ENCODE data around the gene PRKAG2.
"Not testable (repeated sequence)": the region's sequence is repeated elsewhere in the genome, so short reads cannot be mapped to it uniquely, and the experiment has no call there.

The PRKAG2 gene

GRCh38 chr7:151748021-151748420, 128.9 kb downstream of the PRKAG2 start:
- not testable (repeated sequence) for H4K91ac ChIP-seq (ENCODE audit: low read depth, low read length); H3K9ac ChIP-seq (ENCODE audit: low read length); H3K23ac ChIP-seq (ENCODE audit: low read length); H3K27me3 ChIP-seq (ENCODE audit: insufficient read depth, low read length); H2BK5ac ChIP-seq (ENCODE audit: low read depth, low read length, poor library complexity); H3K79me1 ChIP-seq (ENCODE audit: low read length); H2AFZ ChIP-seq (ENCODE audit: insufficient read depth, low read length, poor library complexity); H3K18ac ChIP-seq (ENCODE audit: low read length); H4K8ac ChIP-seq (ENCODE audit: low read depth, low read length); H2BK12ac ChIP-seq (ENCODE audit: low read length); H3K36me3 ChIP-seq (ENCODE audit: control insufficient read depth in 1 of 2, insufficient read depth in 2 of 2, low read length in 2 of 2); H3K4me3 ChIP-seq (ENCODE audit: low read depth, low read length); H3K4me1 ChIP-seq (ENCODE audit: control insufficient read depth in 1 of 2, insufficient read depth in 2 of 2, low read length in 2 of 2); H2AK5ac ChIP-seq (ENCODE audit: low read length); H2BK120ac ChIP-seq (ENCODE audit: insufficient read depth, low read length, poor library complexity); H3K27ac ChIP-seq (ENCODE audit: low read depth, low read length); H3K9me3 ChIP-seq (ENCODE audit: insufficient read depth, low read depth, low read length); H3K14ac ChIP-seq (ENCODE audit: low read length); H4K12ac ChIP-seq (ENCODE audit: low read depth, low read length); H3K79me2 ChIP-seq (ENCODE audit: control insufficient read depth, insufficient read depth, low read length, poor library complexity); H3K4me2 ChIP-seq (ENCODE audit: low read length); H3K4ac ChIP-seq (ENCODE audit: low read depth, low read length)
- peak; percentile 26 to 46 for DNase-seq
- WGBS (ENCODE audit: extremely low coverage, insufficient coverage, insufficient read length) = no CpG with 5 or more reads among the region's 5 CpGs

GRCh38 chr7:151745706-151746105, 131.2 kb downstream of the PRKAG2 start:
- Histone ChIP-seq H2BK5ac (ENCODE audit: low read depth, low read length, poor library complexity) (no peak overlapping the region), H3K27ac (ENCODE audit: low read depth, low read length) (no peak overlapping the region), H3K27me3 (ENCODE audit: insufficient read depth, low read length) (no peaks in the 10 kb centered on the region), H3K36me3 (ENCODE audit: control insufficient read depth in 1 of 2, insufficient read depth in 2 of 2, low read length in 2 of 2) (no peaks in the 10 kb centered on the region), H4K12ac (ENCODE audit: low read depth, low read length) (no peak overlapping the region), H2AK5ac (ENCODE audit: low read length) (no peak overlapping the region), H3K79me1 (ENCODE audit: low read length) (no peaks in the 10 kb centered on the region), H4K91ac (ENCODE audit: low read depth, low read length) (no peak overlapping the region), H3K23ac (ENCODE audit: low read length) (no peak overlapping the region), H3K18ac (ENCODE audit: low read length) (no peak overlapping the region), H3K4ac (ENCODE audit: low read depth, low read length) (no peak overlapping the region), H3K79me2 (ENCODE audit: control insufficient read depth, insufficient read depth, low read length, poor library complexity) (no peaks in the 10 kb centered on the region), H3K4me1 (ENCODE audit: control insufficient read depth in 1 of 2, insufficient read depth in 2 of 2, low read length in 2 of 2) (peaks cover 3 to 9% of the 10 kb centered on the region in 2 experiments), H3K14ac (ENCODE audit: low read length) (no peak overlapping the region), H3K4me2 (ENCODE audit: low read length) (no peak overlapping the region), H2AFZ (ENCODE audit: insufficient read depth, low read length, poor library complexity) (no peak overlapping the region), H4K8ac (ENCODE audit: low read depth, low read length) (no peak overlapping the region), H3K9ac (ENCODE audit: low read length) (no peak overlapping the region), H2BK12ac (ENCODE audit: low read length) (no peak overlapping the region), H3K4me3 (ENCODE audit: low read depth, low read length) (no peak overlapping the region), H2BK120ac (ENCODE audit: insufficient read depth, low read length, poor library complexity) (no peak overlapping the region), H3K9me3 (ENCODE audit: insufficient read depth, low read depth, low read length) (no peaks in the 10 kb centered on the region)
- no CpG with 5 or more reads among the region's 11 CpGs for WGBS (ENCODE audit: extremely low coverage, insufficient coverage, insufficient read length)
- DNase-seq = no peak

GRCh38 chr7:151744656-151745638, 132.0 kb downstream of the PRKAG2 start:
- H4K8ac ChIP-seq (ENCODE audit: low read depth, low read length) = no peak overlapping the region
- H2AFZ ChIP-seq (ENCODE audit: insufficient read depth, low read length, poor library complexity) = no peak overlapping the region
- no CpG with 5 or more reads among the region's 33 CpGs for WGBS (ENCODE audit: extremely low coverage, insufficient coverage, insufficient read length)
- H3K79me1 ChIP-seq (ENCODE audit: low read length) = no peaks in the 10 kb centered on the region
- H3K4me1 ChIP-seq (ENCODE audit: control insufficient read depth in 1 of 2, insufficient read depth in 2 of 2, low read length in 2 of 2) = peaks cover 3 to 9% of the 10 kb centered on the region in 2 experiments
- no peaks in the 10 kb centered on the region for H3K36me3 ChIP-seq (ENCODE audit: control insufficient read depth in 1 of 2, insufficient read depth in 2 of 2, low read length in 2 of 2)
- H3K18ac ChIP-seq (ENCODE audit: low read length) = no peak overlapping the region
- H2BK12ac ChIP-seq (ENCODE audit: low read length) = peak overlapping the region; percentile 18
- no peak overlapping the region for H3K27ac ChIP-seq (ENCODE audit: low read depth, low read length)
- H3K4me3 ChIP-seq (ENCODE audit: low read depth, low read length) = no peak overlapping the region
- peak overlapping the region; percentile 22 for H3K14ac ChIP-seq (ENCODE audit: low read length)
- H3K27me3 ChIP-seq (ENCODE audit: insufficient read depth, low read length) = no peaks in the 10 kb centered on the region
- H4K91ac ChIP-seq (ENCODE audit: low read depth, low read length) = no peak overlapping the region
- no peak overlapping the region for H2BK5ac ChIP-seq (ENCODE audit: low read depth, low read length, poor library complexity)
- H3K79me2 ChIP-seq (ENCODE audit: control insufficient read depth, insufficient read depth, low read length, poor library complexity) = no peaks in the 10 kb centered on the region
- H2AK5ac ChIP-seq (ENCODE audit: low read length) = peak overlapping the region; percentile 40
- no peak overlapping the region for H3K23ac ChIP-seq (ENCODE audit: low read length)
- no peak overlapping the region for H3K4ac ChIP-seq (ENCODE audit: low read depth, low read length)
- DNase-seq = peak; percentile 95 to 96
- H3K9me3 ChIP-seq (ENCODE audit: insufficient read depth, low read depth, low read length) = no peaks in the 10 kb centered on the region
- no peak overlapping the region for H4K12ac ChIP-seq (ENCODE audit: low read depth, low read length)
- no peak overlapping the region for H3K4me2 ChIP-seq (ENCODE audit: low read length)
- no peak overlapping the region for H3K9ac ChIP-seq (ENCODE audit: low read length)
- no peak overlapping the region for H2BK120ac ChIP-seq (ENCODE audit: insufficient read depth, low read length, poor library complexity)

GRCh38 chr7:151744051-151744580, 132.8 kb downstream of the PRKAG2 start:
- H3K23ac ChIP-seq (ENCODE audit: low read length) = no peak overlapping the region
- no peaks in the 10 kb centered on the region for H3K79me2 ChIP-seq (ENCODE audit: control insufficient read depth, insufficient read depth, low read length, poor library complexity)
- no CpG with 5 or more reads among the region's 18 CpGs for WGBS (ENCODE audit: extremely low coverage, insufficient coverage, insufficient read length)
- no peak overlapping the region for H3K18ac ChIP-seq (ENCODE audit: low read length)
- H2BK5ac ChIP-seq (ENCODE audit: low read depth, low read length, poor library complexity) = no peak overlapping the region
- no peak overlapping the region for H4K8ac ChIP-seq (ENCODE audit: low read depth, low read length)
- no peak overlapping the region for H2AK5ac ChIP-seq (ENCODE audit: low read length)
- DNase-seq = no peak
- no peak overlapping the region for H3K4me2 ChIP-seq (ENCODE audit: low read length)
- no peak overlapping the region for H2BK12ac ChIP-seq (ENCODE audit: low read length)
- H3K4me1 ChIP-seq (ENCODE audit: control insufficient read depth in 1 of 2, insufficient read depth in 2 of 2, low read length in 2 of 2) = peaks cover 3 to 9% of the 10 kb centered on the region in 2 experiments
- H3K4ac ChIP-seq (ENCODE audit: low read depth, low read length) = no peak overlapping the region
- H4K12ac ChIP-seq (ENCODE audit: low read depth, low read length) = no peak overlapping the region
- no peak overlapping the region for H2BK120ac ChIP-seq (ENCODE audit: insufficient read depth, low read length, poor library complexity)
- H3K36me3 ChIP-seq (ENCODE audit: control insufficient read depth in 1 of 2, insufficient read depth in 2 of 2, low read length in 2 of 2) = no peaks in the 10 kb centered on the region
- no peaks in the 10 kb centered on the region for H3K9me3 ChIP-seq (ENCODE audit: insufficient read depth, low read depth, low read length)
- H3K9ac ChIP-seq (ENCODE audit: low read length) = no peak overlapping the region
- no peak overlapping the region for H2AFZ ChIP-seq (ENCODE audit: insufficient read depth, low read length, poor library complexity)
- H3K27me3 ChIP-seq (ENCODE audit: insufficient read depth, low read length) = no peaks in the 10 kb centered on the region
- no peaks in the 10 kb centered on the region for H3K79me1 ChIP-seq (ENCODE audit: low read length)
- H3K27ac ChIP-seq (ENCODE audit: low read depth, low read length) = no peak overlapping the region
- no peak overlapping the region for H4K91ac ChIP-seq (ENCODE audit: low read depth, low read length)
- H3K14ac ChIP-seq (ENCODE audit: low read length) = no peak overlapping the region
- H3K4me3 ChIP-seq (ENCODE audit: low read depth, low read length) = no peak overlapping the region

Data from trophoblast cell (in vitro differentiated cells and primary cell).